Muscle of leg (tissue), 11 donors: Measurements from ENCODE around the gene KCND3. TPM values are rescaled to one million over a fixed set of nuclear protein-coding genes. Genes with fewer than 3 reads are reported as not detected.

ENCODE experiments used
- DNase-seq: peaks from one replicate; pipeline ENCODE4 v3.0.0; 2013
- H3K27ac ChIP-seq: one replicate; pipeline ENCODE4 v1.5.1; 2013; ENCODE audit warnings: mild to moderate bottlenecking, low read length, control low read depth
- H3K27me3 ChIP-seq: one replicate; pipeline ENCODE4 v1.6.1; 2013; ENCODE audit warnings: low read length; ENCODE audit not compliant: control insufficient read depth, insufficient read depth
- H3K36me3 ChIP-seq: one replicate; pipeline ENCODE4 v1.6.1; 2013; ENCODE audit warnings: low read length; ENCODE audit not compliant: control insufficient read depth, insufficient read depth
- H3K4me1 ChIP-seq: one replicate; pipeline ENCODE4 v1.6.1; 2013; ENCODE audit warnings: low read length; ENCODE audit not compliant: control insufficient read depth, insufficient read depth
- H3K4me3 ChIP-seq: one replicate; pipeline ENCODE4 v1.5.1; 2013; ENCODE audit warnings: low read length, control low read depth
- H3K9me3 ChIP-seq: replicated peaks from 2 replicates; pipeline ENCODE4 v1.6.1; 2013; ENCODE audit warnings: low read depth, low read length; ENCODE audit not compliant: control insufficient read depth
- WGBS: methylation state at CpG from one replicate; pipeline ENCODE4 v1.1.5; 2013; ENCODE audit warnings: missing lambda C conversion rate; ENCODE audit not compliant: insufficient coverage; 5-methylcytosine and 5-hydroxymethylcytosine counted together
- polyA plus RNA-seq, 8 donors: library from polyadenylated mRNA; unstranded; fragments of 120-200 nt; gene quantifications; one replicate each; pipeline versions ENCODE4 v1.2.1 to v1.2.3, GENCODE V29; 2013; ENCODE audit warnings: inconsistent platforms in 1 of 8, low replicate concordance in 1 of 8; ENCODE audit not compliant: insufficient read length in 8 of 8, insufficient read depth in 1 of 8
- total RNA-seq: library from RNA; stranded (reverse); fragments of 120-200 nt; gene quantifications from one replicate; pipeline ENCODE4 v1.2.4, GENCODE V29; 2013

The KCND3 gene
- total and polyA plus RNA-seq, 9 donors, result 0.84 to 1.9 (median 1.5) TPM

- Histone ChIP-seq H3K4me1 (peaks cover 5% of the 10 kb centered on the region), H3K36me3 (no peaks in the 10 kb centered on the region), H3K27ac (no peak overlapping the region), H3K4me3 (no peak overlapping the region), H3K9me3 (no peaks in the 10 kb centered on the region), H3K27me3 (peaks cover 18% of the 10 kb centered on the region)
- DNase-seq, result no peak
- 51% methylated on average over 11 of the region's 13 CpGs for WGBS
These were observed 132.9 kb downstream of the KCND3 start for GRCh38 chr1:111856411-111857185.

GRCh38 chr1:111855260-111855659 is 134.2 kb downstream of the KCND3 start:
- Histone ChIP-seq H3K4me1 (peaks cover 5% of the 10 kb centered on the region), H3K27me3 (peaks cover 19% of the 10 kb centered on the region), H3K9me3 (no peaks in the 10 kb centered on the region), H3K4me3 (no peak overlapping the region), H3K36me3 (no peaks in the 10 kb centered on the region), H3K27ac (no peak overlapping the region)
- 90% methylated on average over 3 of the region's 4 CpGs for WGBS
- no peak for DNase-seq

- no peaks in the 10 kb centered on the region for H3K36me3 ChIP-seq
- 20% methylated on average over 5 of the region's 7 CpGs for WGBS
- H3K4me3 ChIP-seq, result no peak overlapping the region
- H3K27ac ChIP-seq, result no peak overlapping the region
- no peak for DNase-seq
- peaks cover 5% of the 10 kb centered on the region for H3K4me1 ChIP-seq
- H3K27me3 ChIP-seq, result peaks cover 23% of the 10 kb centered on the region
- no peaks in the 10 kb centered on the region for H3K9me3 ChIP-seq
These were observed 137.2 kb downstream of the KCND3 start for GRCh38 chr1:111852261-111852721.

GRCh38 chr1:111851552-111851951 is 137.9 kb downstream of the KCND3 start:
- no peaks in the 10 kb centered on the region for H3K9me3 ChIP-seq
- no peaks in the 10 kb centered on the region for H3K36me3 ChIP-seq
- H3K27me3 ChIP-seq, result peaks cover 21% of the 10 kb centered on the region
- WGBS, result 39% methylated on average over 4 of the region's 6 CpGs
- no peak for DNase-seq
- no peak overlapping the region for H3K4me3 ChIP-seq
- H3K27ac ChIP-seq, result no peak overlapping the region
- H3K4me1 ChIP-seq, result peaks cover 5% of the 10 kb centered on the region

- 33% methylated on average over 1 of the region's 2 CpGs for WGBS
- Histone ChIP-seq H3K9me3 (no peaks in the 10 kb centered on the region), H3K4me3 (no peak overlapping the region), H3K27ac (no peak overlapping the region), H3K36me3 (no peaks in the 10 kb centered on the region), H3K27me3 (peaks cover 15% of the 10 kb centered on the region), H3K4me1 (peaks cover 5% of the 10 kb centered on the region)
- DNase-seq, result no peak
These were observed 139.4 kb downstream of the KCND3 start for GRCh38 chr1:111850109-111850508.

- Histone ChIP-seq H3K27ac (no peak overlapping the region), H3K36me3 (no peaks in the 10 kb centered on the region), H3K9me3 (no peaks in the 10 kb centered on the region), H3K4me3 (no peak overlapping the region), H3K27me3 (peaks cover 12% of the 10 kb centered on the region), H3K4me1 (peaks cover 5% of the 10 kb centered on the region)
- no peak for DNase-seq
- WGBS, result 79% methylated on average over 3 of the region's 7 CpGs
These were observed 140.5 kb downstream of the KCND3 start for GRCh38 chr1:111848852-111849545.

GRCh38 chr1:111847466-111847865 is 142.0 kb downstream of the KCND3 start:
- Histone ChIP-seq H3K27ac (no peak overlapping the region), H3K27me3 (peaks cover 10% of the 10 kb centered on the region), H3K36me3 (no peaks in the 10 kb centered on the region), H3K4me3 (no peak overlapping the region), H3K9me3 (no peaks in the 10 kb centered on the region), H3K4me1 (peaks cover 5% of the 10 kb centered on the region)
- 57% methylated on average over 4 of the region's 10 CpGs for WGBS
- DNase-seq, result no peak

- Histone ChIP-seq H3K4me1 (no peaks in the 10 kb centered on the region), H3K9me3 (no peaks in the 10 kb centered on the region), H3K27me3 (peaks cover 7% of the 10 kb centered on the region), H3K27ac (no peak overlapping the region), H3K36me3 (no peaks in the 10 kb centered on the region), H3K4me3 (no peak overlapping the region)
- DNase-seq, result no peak
- WGBS, result 63% methylated on average over 4 of the region's 8 CpGs
These were observed 142.6 kb downstream of the KCND3 start for GRCh38 chr1:111846842-111847241.

GRCh38 chr1:111843177-111843576 is 146.3 kb downstream of the KCND3 start:
- WGBS, result 38% methylated on average over 2 of the region's 2 CpGs
- Histone ChIP-seq H3K9me3 (no peaks in the 10 kb centered on the region), H3K4me1 (no peaks in the 10 kb centered on the region)

GRCh38 chr1:111842411-111842810 is 147.1 kb downstream of the KCND3 start:
- Histone ChIP-seq H3K4me1 (no peaks in the 10 kb centered on the region), H3K27ac (no peak overlapping the region), H3K36me3 (no peaks in the 10 kb centered on the region), H3K9me3 (no peaks in the 10 kb centered on the region), H3K4me3 (no peak overlapping the region), H3K27me3 (no peaks in the 10 kb centered on the region)
- DNase-seq, result no peak
- 40% methylated on average over 1 of the region's 3 CpGs for WGBS

More at GRCh38 chr1:111843177-111843576, 146.3 kb downstream of the KCND3 start:
- H3K27me3 ChIP-seq, result no peaks in the 10 kb centered on the region
- no peak overlapping the region for H3K27ac ChIP-seq
- DNase-seq, result no peak
- H3K4me3 ChIP-seq, result no peak overlapping the region
- no peaks in the 10 kb centered on the region for H3K36me3 ChIP-seq
